ENCODE data around the gene CD79B. TPM values are rescaled to one million over a fixed set of nuclear protein-coding genes. Genes with fewer than 3 reads are reported as not detected.

The CD79B gene
- total RNA-seq (1.3 TPM), polyA plus RNA-seq (7.2 TPM)

DNA sequence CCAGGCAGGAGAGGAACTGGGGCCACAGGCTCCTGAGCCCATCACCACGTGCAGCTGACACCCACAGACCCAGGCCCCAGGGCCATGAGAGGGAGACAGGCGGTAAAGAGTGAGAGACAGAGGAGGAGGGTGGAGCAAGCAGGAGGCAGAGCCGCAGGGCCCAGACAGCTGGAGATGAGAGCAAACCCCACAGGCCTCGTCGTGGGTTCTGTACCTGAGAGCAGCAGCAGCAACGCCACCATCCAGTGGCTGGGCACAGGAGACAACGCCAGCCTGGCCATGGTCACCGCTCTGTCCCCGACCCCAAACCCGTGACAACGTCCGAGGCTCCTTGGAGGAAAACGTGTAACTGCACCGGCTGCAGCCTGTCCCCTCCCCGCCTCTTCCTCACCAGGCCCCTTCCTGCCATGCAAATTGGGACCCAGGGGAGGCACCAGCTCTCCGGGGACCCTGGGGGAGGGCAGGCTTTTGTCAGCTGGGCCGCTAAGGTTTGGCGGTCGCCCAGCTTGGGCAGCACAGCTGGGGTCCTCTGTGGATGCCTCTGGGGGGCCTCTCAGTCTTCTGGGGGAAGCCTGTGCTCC, at the start of gene CD79B:
CD79B (minus strand) TSS at position 351 of the 581 bp plus-strand sequence; CDS start at position 281, 70 bp downstream.
- Histone ChIP-seq H3K4me3 (ENCODE audit: low read depth, low read length) (no peak within 1 kb of the TSS), H3K4me1 (ENCODE audit: insufficient read depth) (no peaks in the 10 kb centered on the region), H3K36me3 (ENCODE audit: insufficient read depth) (no peaks in the 10 kb centered on the region), H3K27ac (ENCODE audit: low read depth) (no peak within 1 kb of the TSS)
- WGBS: 68% methylated on average over 19 of the region's 19 CpGs
- no peak for DNase-seq (ENCODE audit: extremely low spot score)

DNA sequence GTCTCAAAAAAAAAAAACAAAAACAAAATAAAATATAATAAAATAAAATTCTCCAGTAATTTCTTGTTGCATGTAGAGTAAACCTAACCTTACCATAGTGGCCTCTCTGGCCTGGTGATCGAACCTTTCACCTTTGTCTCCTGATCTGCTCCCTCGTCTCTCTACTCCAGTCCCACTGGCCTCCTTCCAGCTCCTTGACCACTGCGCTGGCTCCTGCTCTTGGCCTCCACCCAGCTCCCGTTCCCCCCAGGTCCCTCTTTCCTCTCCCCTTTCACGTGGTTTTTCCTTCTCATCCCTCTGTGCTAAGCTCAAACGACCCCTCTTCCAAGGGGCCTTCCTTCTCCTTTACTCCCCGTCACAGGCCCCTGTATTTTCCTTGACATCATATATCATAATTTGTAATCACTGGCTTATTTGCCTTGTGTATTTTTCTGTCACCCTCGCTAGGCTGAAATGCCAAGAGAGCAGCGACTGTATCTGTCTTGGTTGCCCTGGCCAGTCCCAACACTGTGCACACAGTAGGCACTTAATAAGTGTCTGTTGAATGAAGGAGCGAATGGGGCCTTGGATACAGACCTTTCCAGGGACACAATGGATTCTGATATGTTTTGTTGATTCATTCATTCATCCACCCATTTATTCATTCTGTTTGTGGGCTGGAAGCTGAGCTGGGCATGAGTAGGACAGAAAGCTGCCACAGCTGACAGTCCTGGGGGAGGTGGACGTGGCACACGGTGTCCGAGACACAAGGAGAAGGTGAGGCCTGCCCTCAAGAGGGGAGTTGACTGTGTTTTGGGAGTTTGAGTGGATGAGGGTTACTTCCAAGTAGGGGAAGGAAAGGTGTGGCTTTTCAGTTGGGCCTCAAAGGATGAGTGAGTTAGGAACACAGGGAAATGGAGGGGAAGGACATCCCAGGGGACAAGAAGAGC, 46.4 kb upstream of the CD79B start:
- Histone ChIP-seq H3K4me1 (ENCODE audit: insufficient read depth) (no peaks in the 10 kb centered on the region), H3K27ac (ENCODE audit: low read depth) (no peak overlapping the region), H3K4me3 (ENCODE audit: low read depth, low read length) (no peak overlapping the region), H3K36me3 (ENCODE audit: insufficient read depth) (no peaks in the 10 kb centered on the region)
- WGBS: 78% methylated on average over 13 of the region's 13 CpGs
- DNase-seq (ENCODE audit: extremely low spot score): no peak

DNA sequence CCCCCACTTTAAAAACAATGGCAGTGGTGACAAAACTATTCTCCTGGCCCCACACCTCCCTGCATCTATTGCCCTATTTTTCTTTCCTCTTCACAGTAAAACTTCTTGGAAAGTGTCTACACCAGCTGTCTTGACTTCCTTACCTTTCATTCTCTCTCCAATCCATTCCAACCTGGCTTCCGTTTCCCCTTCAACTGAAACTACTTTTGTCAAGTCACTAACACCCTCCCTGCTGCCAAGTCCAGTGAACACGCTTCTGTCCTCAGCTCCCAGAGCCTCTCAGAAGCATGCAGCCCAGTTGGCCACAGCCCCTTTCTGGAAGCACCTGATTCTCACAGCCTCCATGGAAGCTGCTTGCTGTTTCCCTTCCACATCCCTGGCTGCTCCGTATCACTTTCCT, 44.6 kb upstream of the CD79B start:
- Histone ChIP-seq H3K4me3 (ENCODE audit: low read depth, low read length) (no peak overlapping the region), H3K4me1 (ENCODE audit: insufficient read depth) (no peaks in the 10 kb centered on the region), H3K36me3 (ENCODE audit: insufficient read depth) (no peaks in the 10 kb centered on the region), H3K27ac (ENCODE audit: low read depth) (no peak overlapping the region)
- DNase-seq (ENCODE audit: extremely low spot score): no peak
- WGBS: 70% methylated on average over 3 of the region's 3 CpGs

GRCh38 chr17:63975541-63976092, 43.5 kb upstream of the CD79B start:
- no peak for DNase-seq (ENCODE audit: extremely low spot score)
- H3K4me3 ChIP-seq (ENCODE audit: low read depth, low read length): no peak overlapping the region
- no peaks in the 10 kb centered on the region for H3K36me3 ChIP-seq (ENCODE audit: insufficient read depth)
- no peak overlapping the region for H3K27ac ChIP-seq (ENCODE audit: low read depth)
- no peaks in the 10 kb centered on the region for H3K4me1 ChIP-seq (ENCODE audit: insufficient read depth)
- WGBS: 84% methylated on average over 2 of the region's 2 CpGs

DNA sequence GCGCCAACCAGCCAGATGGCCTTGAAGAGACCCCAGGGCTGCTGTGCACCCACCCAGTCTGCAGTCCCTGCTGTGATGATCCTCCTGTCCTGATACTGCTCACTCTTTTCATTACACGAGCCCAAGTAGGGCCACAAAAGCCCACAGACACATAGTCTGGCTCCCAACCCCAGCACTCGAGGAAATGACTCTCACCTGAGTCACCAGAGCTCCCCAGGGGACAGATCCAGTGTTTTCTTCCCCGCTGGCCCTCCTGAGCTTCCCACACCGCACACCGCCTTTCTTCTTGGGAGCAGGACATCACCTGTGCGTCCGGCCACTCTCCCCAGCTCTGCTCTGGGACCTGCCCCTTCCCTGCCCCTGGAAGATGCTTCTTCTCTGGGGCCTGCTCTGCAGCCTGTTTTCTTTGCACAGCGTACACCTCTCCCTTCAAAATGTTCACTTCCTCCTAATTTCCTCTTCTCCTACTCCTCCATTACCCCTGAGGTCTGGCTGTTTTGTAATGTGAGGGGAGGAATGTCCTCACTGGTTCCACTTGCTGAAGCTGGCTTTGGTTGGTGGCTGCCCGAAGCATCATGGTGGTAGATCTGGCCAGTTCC, 42.6 kb upstream of the CD79B start:
- no peaks in the 10 kb centered on the region for H3K36me3 ChIP-seq (ENCODE audit: insufficient read depth)
- DNase-seq (ENCODE audit: extremely low spot score): no peak
- H3K4me1 ChIP-seq (ENCODE audit: insufficient read depth): no peaks in the 10 kb centered on the region
- H3K27ac ChIP-seq (ENCODE audit: low read depth): no peak overlapping the region
- no peak overlapping the region for H3K4me3 ChIP-seq (ENCODE audit: low read depth, low read length)
- WGBS: 83% methylated on average over 10 of the region's 10 CpGs

DNA sequence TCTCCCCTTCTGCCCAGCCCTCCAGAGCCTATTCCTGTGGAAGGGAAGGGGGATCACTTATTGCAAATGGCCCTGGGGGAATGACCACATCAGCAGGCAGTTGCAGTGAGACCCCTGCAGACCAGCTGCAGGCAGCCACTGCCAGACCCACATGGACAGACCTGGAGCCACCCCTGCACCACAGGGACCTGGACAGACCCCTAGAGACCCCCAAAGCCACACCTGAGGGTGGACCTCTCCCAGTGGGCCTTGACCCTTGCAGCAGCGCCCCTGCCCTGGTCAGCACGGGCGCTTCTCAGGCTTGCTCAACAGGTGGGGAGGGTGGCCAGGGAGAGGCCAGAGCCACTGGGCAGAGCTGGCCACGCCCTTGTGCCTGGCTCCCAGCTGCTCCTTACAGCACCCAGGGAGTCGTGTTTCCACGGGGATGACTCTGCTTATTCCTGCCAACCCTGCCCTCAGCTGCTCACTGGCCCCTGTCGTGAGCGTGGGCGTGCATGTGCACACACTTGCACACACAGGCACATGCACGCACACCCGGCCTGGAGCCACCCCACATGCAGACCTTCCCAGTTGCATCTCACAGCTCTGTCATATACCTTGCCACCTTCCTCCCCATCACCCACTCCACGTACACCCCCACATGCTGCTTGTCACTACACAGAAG, 41.9 kb upstream of the CD79B start:
- WGBS: 80% methylated on average over 12 of the region's 12 CpGs
- no peak overlapping the region for H3K4me3 ChIP-seq (ENCODE audit: low read depth, low read length)
- no peaks in the 10 kb centered on the region for H3K36me3 ChIP-seq (ENCODE audit: insufficient read depth)
- H3K4me1 ChIP-seq (ENCODE audit: insufficient read depth): no peaks in the 10 kb centered on the region
- no peak for DNase-seq (ENCODE audit: extremely low spot score)
- H3K27ac ChIP-seq (ENCODE audit: low read depth): no peak overlapping the region

DNA sequence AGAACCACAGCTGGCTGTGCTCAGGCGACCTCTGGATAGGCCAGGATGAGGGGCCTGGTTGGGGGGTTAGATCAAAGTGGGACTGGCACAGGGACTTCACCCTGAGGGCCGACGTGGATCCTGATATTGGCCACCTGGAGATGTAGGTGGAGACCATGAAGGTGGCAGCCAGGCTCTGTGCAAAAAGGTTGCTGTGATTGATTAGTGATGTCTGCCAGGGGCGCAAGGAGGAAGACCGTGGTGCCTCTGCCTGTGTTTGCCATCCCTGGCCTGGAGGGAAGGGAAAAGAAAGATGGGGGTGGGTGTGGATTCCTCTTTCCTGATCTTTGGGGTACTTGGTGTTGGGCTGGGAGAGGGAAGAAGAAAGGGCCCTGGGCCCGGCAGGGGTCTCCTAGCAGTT, 41.1 kb upstream of the CD79B start:
- Histone ChIP-seq H3K36me3 (ENCODE audit: insufficient read depth) (no peaks in the 10 kb centered on the region), H3K4me3 (ENCODE audit: low read depth, low read length) (no peak overlapping the region), H3K4me1 (ENCODE audit: insufficient read depth) (no peaks in the 10 kb centered on the region), H3K27ac (ENCODE audit: low read depth) (no peak overlapping the region)
- no peak for DNase-seq (ENCODE audit: extremely low spot score)
- 90% methylated on average over 6 of the region's 6 CpGs for WGBS

GRCh38 chr17:63972796-63973195, 40.7 kb upstream of the CD79B start, which contains the start of gene SCN4A:
SCN4A (minus strand) TSS chr17:63972918; CDS start chr17:63972841, 77 bp downstream.
- no peaks in the 10 kb centered on the region for H3K36me3 ChIP-seq (ENCODE audit: insufficient read depth)
- 96% methylated on average over 14 of the region's 14 CpGs for WGBS
- H3K4me3 ChIP-seq (ENCODE audit: low read depth, low read length): no peak within 1 kb of the TSS
- no peak for DNase-seq (ENCODE audit: extremely low spot score)
- no peak within 1 kb of the TSS for H3K27ac ChIP-seq (ENCODE audit: low read depth)
- H3K4me1 ChIP-seq (ENCODE audit: insufficient read depth): no peaks in the 10 kb centered on the region

DNA sequence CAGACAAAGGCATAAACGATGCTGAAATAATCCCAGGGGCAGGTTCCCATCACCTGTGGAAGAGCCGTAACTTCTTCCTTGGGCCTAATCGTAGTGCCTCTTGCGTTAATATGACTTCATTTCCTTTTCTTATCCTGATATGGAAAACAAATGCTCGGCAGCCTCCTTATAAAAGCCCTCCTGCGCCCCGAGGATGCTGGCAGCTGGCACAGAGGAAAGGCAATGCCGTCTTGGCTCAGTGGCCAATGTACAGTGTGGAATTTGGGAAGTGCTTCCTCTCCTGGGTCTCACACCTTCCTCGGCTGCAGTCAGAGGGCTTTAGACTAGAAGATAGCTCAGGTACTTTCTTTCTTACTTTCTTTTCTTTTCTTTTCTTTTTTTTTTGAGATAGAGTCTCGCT, 37.1 kb upstream of the CD79B start:
- no peak overlapping the region for H3K27ac ChIP-seq (ENCODE audit: low read depth)
- DNase-seq (ENCODE audit: extremely low spot score): no peak
- H3K4me1 ChIP-seq (ENCODE audit: insufficient read depth): no peaks in the 10 kb centered on the region
- WGBS: 69% methylated on average over 10 of the region's 10 CpGs
- no peaks in the 10 kb centered on the region for H3K36me3 ChIP-seq (ENCODE audit: insufficient read depth)
- no peak overlapping the region for H3K4me3 ChIP-seq (ENCODE audit: low read depth, low read length)

DNA sequence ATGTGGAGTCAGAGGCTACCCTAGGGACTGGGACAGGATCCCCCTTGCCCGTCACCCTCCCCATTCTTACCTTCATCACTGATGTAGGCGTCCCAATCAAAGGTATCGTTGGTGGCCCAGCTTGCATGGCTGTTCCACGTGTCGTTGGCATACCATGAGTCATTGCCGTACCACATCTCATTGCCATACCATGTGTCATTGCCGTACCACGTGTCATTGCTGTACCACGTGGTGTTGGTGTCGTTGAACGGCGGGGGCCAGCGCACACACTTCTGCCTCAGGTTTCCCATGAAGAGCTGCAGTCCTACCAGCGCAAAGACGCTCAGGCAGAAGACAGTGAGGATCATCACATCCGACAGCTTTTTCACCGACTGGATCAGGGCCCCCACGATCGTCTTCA, 35.8 kb upstream of the CD79B start:
- Histone ChIP-seq H3K36me3 (ENCODE audit: insufficient read depth) (no peaks in the 10 kb centered on the region), H3K27ac (ENCODE audit: low read depth) (no peak overlapping the region), H3K4me1 (ENCODE audit: insufficient read depth) (no peaks in the 10 kb centered on the region), H3K4me3 (ENCODE audit: low read depth, low read length) (no peak overlapping the region)
- DNase-seq (ENCODE audit: extremely low spot score): no peak
- WGBS: 90% methylated on average over 19 of the region's 19 CpGs

DNA sequence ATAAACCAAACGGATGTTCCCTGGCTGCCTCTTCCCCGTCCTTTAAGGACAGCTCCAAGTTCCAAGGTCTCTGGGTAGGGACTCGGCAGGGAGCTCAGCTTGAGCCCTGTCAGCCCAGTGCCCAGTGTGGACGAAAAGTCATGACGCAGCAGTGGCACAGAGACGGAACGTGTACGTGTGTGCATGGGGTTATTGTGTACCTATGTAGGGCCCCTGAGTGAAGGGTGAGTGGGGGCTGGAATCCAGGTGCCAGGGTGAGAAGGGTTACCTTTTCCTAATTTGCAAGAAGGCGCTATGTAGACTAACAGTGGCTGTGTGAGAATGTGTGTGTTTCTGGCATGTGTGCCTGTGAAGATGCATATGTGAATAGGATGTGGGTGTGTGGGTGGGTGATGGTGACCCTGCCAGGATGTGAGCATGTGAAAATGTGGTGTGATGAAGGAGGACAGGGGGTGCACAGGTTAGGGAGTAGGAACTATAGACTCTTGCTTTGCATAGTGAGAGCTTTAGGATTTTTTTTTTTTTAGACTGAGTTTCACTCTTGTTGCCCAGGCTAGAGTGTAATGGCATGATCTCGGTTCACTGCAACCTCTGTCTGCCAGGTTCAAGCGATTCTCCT, 34.6 kb upstream of the CD79B start:
- H3K4me1 ChIP-seq (ENCODE audit: insufficient read depth): no peaks in the 10 kb centered on the region
- H3K36me3 ChIP-seq (ENCODE audit: insufficient read depth): no peaks in the 10 kb centered on the region
- H3K4me3 ChIP-seq (ENCODE audit: low read depth, low read length): no peak overlapping the region
- DNase-seq (ENCODE audit: extremely low spot score): no peak
- H3K27ac ChIP-seq (ENCODE audit: low read depth): no peak overlapping the region
- WGBS: 82% methylated on average over 11 of the region's 11 CpGs

DNA sequence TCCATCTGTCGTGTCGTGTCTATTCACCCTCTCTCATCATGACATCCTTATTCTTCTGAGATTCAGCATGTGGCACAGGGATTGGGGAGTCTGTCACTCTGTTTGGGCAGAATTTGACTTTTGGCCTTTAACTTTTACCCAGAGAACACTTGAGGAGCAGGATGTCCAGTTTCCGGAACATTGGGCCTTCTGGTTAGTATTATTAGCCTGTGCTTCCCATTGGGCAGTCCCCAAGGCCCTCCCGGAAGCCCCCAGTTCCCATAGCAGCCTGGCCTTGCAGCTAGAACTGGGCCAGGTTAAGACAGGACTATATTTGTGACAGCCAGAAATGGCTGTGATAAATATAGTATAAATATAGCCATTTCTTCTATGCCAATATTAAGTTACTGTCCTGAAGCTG, 31.0 kb upstream of the CD79B start:
- Histone ChIP-seq H3K4me3 (ENCODE audit: low read depth, low read length) (no peak overlapping the region), H3K27ac (ENCODE audit: low read depth) (no peak overlapping the region), H3K4me1 (ENCODE audit: insufficient read depth) (no peaks in the 10 kb centered on the region), H3K36me3 (ENCODE audit: insufficient read depth) (no peaks in the 10 kb centered on the region)
- 89% methylated on average over 4 of the region's 4 CpGs for WGBS
- no peak for DNase-seq (ENCODE audit: extremely low spot score)

- WGBS: 63% methylated on average over 10 of the region's 10 CpGs
- Histone ChIP-seq H3K27ac (ENCODE audit: low read depth) (no peak overlapping the region), H3K4me1 (ENCODE audit: insufficient read depth) (no peaks in the 10 kb centered on the region), H3K36me3 (ENCODE audit: insufficient read depth) (no peaks in the 10 kb centered on the region), H3K4me3 (ENCODE audit: low read depth, low read length) (no peak overlapping the region)
- no peak for DNase-seq (ENCODE audit: extremely low spot score)
Measured at GRCh38 chr17:63962298-63962744, 30.2 kb upstream of the CD79B start.
